Kidney (tissue), 14 donors: ENCODE data around the gene ATP7B. TPM values are rescaled to one million over a fixed set of nuclear protein-coding genes. Genes with fewer than 3 reads are reported as not detected.
A peak's percentile ranks its signal among the peaks of the same experiment; 100 is the strongest.
"Not testable (repeated sequence)": the region's sequence is repeated elsewhere in the genome, so short reads cannot be mapped to it uniquely, and the experiment has no call there.

Experiments used
- DNase-seq, 5 donors: peaks; one replicate each; pipeline ENCODE4 v3.0.0-alpha.2; 2013 to 2020
- FAIRE-seq: peaks from 2 replicates; lab custom pipeline; 2012; peaks lifted over from hg19 to GRCh38; lab: Jason Lieb, UNC
- H3K27ac ChIP-seq, 2 donors: one replicate each; pipeline ENCODE4 v1.7.0; 2013; ENCODE audit warnings: low read depth in 2 of 2, low read length in 2 of 2, inconsistent platforms in 1 of 2
- H3K27me3 ChIP-seq: one replicate; pipeline ENCODE4 v1.7.1; 2013; ENCODE audit warnings: low read length, inconsistent platforms; ENCODE audit not compliant: control insufficient read depth, insufficient read depth
- H3K36me3 ChIP-seq, 3 donors: one replicate each; pipeline versions ENCODE4 v1.7.0 to v1.7.1; 2013; ENCODE audit warnings: low read length in 3 of 3, control low read depth in 1 of 3, inconsistent platforms in 1 of 3; ENCODE audit not compliant: insufficient read depth in 3 of 3, control insufficient read depth in 2 of 3
- H3K4me1 ChIP-seq, 3 donors: one replicate each; pipeline versions ENCODE4 v1.7.0 to v1.7.1; 2013; ENCODE audit warnings: low read length in 3 of 3, inconsistent platforms in 1 of 3, low read depth in 1 of 3; ENCODE audit not compliant: control insufficient read depth in 2 of 3, insufficient read depth in 2 of 3
- H3K4me3 ChIP-seq, 3 donors: one replicate each; pipeline versions ENCODE4 v1.7.0 to v1.8.1; 2013; ENCODE audit warnings: low read length in 3 of 3, control low read depth in 1 of 3, inconsistent platforms in 1 of 3
- H3K9ac ChIP-seq, 3 donors: one replicate each; pipeline versions ENCODE4 v1.7.0 to v1.7.1; 2013; ENCODE audit warnings: low read length in 3 of 3, control low read depth in 1 of 3, inconsistent platforms in 1 of 3
- H3K9me3 ChIP-seq, 3 donors: one replicate each; pipeline versions ENCODE4 v1.7.0 to v1.7.1; 2013; ENCODE audit warnings: low read length in 3 of 3, control low read depth in 1 of 3, inconsistent platforms in 1 of 3; ENCODE audit not compliant: control insufficient read depth in 2 of 3, insufficient read depth in 1 of 3
- intact Hi-C: fragments of 100-400 bp; cut with DNase I; formaldehyde crosslinking; loops from one replicate; pipeline ENCODE4 v1.11.1; 2022
- polyA plus RNA-seq: library from polyadenylated mRNA; stranded (reverse); fragments of 350-450 nt; fragmentation: Illumina TruSeq; extraction: RNeasy Lipid Tissue Mini Kit (QIAGEN cat#74804); gene quantifications from one replicate; pipeline ENCODE4 v1.2.3, GENCODE V29; 2014; ENCODE audit warnings: low read depth, low replicate concordance; ENCODE audit not compliant: insufficient read depth
- total RNA-seq: library from RNA; stranded (reverse); fragmentation: NEBNext Ultra II Directional; extraction: Animal tissue kit (Norgen Biotek cat#: 25700); gene quantifications from one replicate; pipeline ENCODE4 v1.2.1, GENCODE V29; 2021
- TF ChIP-seq, protein P1 (sequence below): IDR thresholded peaks from 3 replicates; pipeline ENCODE4 v1.5.1; 2012; ENCODE audit warnings: mild to moderate bottlenecking, moderate library complexity, borderline replicate concordance; ENCODE audit not compliant: insufficient read depth; ENCODE audit errors: extremely low read depth
- donor health status: control.
- donor health status: control.
- donor health status: control.
- donor health status: control.
- donor health status: control.
- donor health status: DM: yes; HTN: yes; CAD: no.
- donor health status: Normal renal cell carcinoma (clear cell type).

Gene ATP7B
- total and polyA plus RNA-seq, 2 donors from 2014 or later, result 2.0 to 5.7 TPM

- Histone ChIP-seq H3K27ac (no peak overlapping the region), H3K9me3 (no peaks in the 10 kb centered on the region), H3K9ac (no peak overlapping the region), H3K36me3 (no peaks in the 10 kb centered on the region), H3K4me3 (no peak overlapping the region), H3K27me3 (no peaks in the 10 kb centered on the region), H3K4me1 (no peaks in the 10 kb centered on the region)
- TF ChIP-seq, protein P1, sequence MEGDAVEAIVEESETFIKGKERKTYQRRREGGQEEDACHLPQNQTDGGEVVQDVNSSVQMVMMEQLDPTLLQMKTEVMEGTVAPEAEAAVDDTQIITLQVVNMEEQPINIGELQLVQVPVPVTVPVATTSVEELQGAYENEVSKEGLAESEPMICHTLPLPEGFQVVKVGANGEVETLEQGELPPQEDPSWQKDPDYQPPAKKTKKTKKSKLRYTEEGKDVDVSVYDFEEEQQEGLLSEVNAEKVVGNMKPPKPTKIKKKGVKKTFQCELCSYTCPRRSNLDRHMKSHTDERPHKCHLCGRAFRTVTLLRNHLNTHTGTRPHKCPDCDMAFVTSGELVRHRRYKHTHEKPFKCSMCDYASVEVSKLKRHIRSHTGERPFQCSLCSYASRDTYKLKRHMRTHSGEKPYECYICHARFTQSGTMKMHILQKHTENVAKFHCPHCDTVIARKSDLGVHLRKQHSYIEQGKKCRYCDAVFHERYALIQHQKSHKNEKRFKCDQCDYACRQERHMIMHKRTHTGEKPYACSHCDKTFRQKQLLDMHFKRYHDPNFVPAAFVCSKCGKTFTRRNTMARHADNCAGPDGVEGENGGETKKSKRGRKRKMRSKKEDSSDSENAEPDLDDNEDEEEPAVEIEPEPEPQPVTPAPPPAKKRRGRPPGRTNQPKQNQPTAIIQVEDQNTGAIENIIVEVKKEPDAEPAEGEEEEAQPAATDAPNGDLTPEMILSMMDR, result no peak
- intact Hi-C loops, result no loop called here
- no peak for DNase-seq
- no peak for FAIRE-seq
Observed at GRCh38 chr13:52036037-52036436, 24.8 kb upstream of the ATP7B start.

GRCh38 chr13:52034616-52035226, 23.5 kb upstream of the ATP7B start:
- TF ChIP-seq, protein P1, result no peak
- Histone ChIP-seq H3K27ac (no peak overlapping the region), H3K4me1 (no peaks in the 10 kb centered on the region), H3K36me3 (no peaks in the 10 kb centered on the region), H3K4me3 (no peak overlapping the region), H3K9me3 (no peaks in the 10 kb centered on the region), H3K9ac (no peak overlapping the region), H3K27me3 (no peaks in the 10 kb centered on the region)
- intact Hi-C loops, result no loop called here
- peak in 1 of 5 donors; percentile 44 for DNase-seq
- FAIRE-seq, result no peak

- FAIRE-seq, result no peak
- Histone ChIP-seq H3K9ac (no peak overlapping the region), H3K27ac (no peak overlapping the region), H3K9me3 (no peaks in the 10 kb centered on the region), H3K4me3 (no peak overlapping the region), H3K27me3 (no peaks in the 10 kb centered on the region), H3K4me1 (no peaks in the 10 kb centered on the region), H3K36me3 (peaks cover 0 to 4% (median 3%) of the 10 kb centered on the region in 3 donors)
- no peak for DNase-seq
- TF ChIP-seq, protein P1, result no peak
- intact Hi-C loops, result no loop called here
Observed at GRCh38 chr13:52033039-52033438, 21.8 kb upstream of the ATP7B start.

DNA sequence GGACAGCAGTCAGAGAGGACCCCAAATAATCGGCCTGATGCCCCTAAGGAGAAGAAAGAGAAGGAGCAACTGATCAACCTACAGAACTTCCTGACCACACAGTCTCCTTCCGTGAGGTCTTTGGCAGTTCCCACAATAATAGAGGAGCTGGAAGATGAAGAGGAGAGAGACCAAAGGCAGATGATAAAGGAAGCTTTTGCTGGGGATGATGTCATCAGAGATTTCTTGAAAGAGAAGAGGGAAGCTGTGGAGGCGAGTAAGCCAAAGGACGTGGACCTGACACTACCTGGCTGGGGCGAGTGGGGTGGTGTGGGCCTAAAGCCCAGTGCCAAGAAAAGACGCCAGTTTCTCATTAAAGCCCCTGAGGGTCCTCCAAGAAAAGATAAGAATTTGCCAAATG, 19.2 kb upstream of the ATP7B start:
- H3K27me3 ChIP-seq, DNase-seq, H3K27ac ChIP-seq, H3K9ac ChIP-seq, FAIRE-seq, H3K4me1 ChIP-seq, H3K9me3 ChIP-seq, H3K36me3 ChIP-seq, intact Hi-C loops, H3K4me3 ChIP-seq: not testable (repeated sequence)
